ENCODE measurements around the gene MGAT1.

DNA sequence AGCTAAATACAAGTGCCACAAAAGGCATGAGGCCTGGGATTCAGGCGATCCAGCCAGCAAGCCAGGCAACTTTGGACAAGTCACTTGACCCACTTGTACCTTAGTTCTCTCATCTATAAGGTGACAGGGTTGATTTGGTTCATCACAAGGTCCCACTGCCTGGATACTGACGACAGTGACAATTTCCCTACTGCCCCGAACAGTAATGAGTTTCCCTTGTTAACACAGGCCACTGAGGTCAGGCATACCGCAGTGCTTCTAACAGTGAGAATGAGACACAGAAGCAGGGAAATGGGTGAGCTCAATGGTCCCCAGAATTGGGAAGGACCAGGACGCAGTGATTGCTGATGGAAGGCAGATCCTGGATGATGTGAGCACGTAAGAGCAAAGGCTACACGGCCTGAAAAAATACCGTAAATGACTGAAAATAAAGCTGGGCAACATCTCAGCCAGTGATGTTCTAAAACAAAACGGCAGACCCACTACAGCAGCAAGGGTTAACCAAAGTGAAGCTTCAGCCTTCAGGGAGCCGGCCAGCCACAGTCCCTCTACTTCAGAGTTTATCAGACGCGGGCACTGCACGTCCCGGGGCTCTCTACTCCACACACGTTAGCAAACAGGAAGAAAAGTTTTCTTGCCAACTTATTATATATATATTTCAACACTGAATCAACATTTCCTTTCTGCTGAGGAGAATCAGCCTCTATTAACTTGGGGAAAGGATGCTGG lies 846 bp downstream of the MGAT1 start:
- no peak for TF ChIP-seq EZH2 (IDR thresholded peaks at IDR 0.05; ENCODE audit: borderline replicate concordance, insufficient read depth, low read length, poor library complexity, severe bottlenecking)
- no peak for TF ChIP-seq EP300 (conservative IDR thresholded peaks at IDR 0.05; ENCODE audit: poor library complexity, severe bottlenecking)
- no peak for TF ChIP-seq POLR2AphosphoS5 (IDR thresholded peaks at IDR 0.05)
- TF ChIP-seq, protein P1, sequence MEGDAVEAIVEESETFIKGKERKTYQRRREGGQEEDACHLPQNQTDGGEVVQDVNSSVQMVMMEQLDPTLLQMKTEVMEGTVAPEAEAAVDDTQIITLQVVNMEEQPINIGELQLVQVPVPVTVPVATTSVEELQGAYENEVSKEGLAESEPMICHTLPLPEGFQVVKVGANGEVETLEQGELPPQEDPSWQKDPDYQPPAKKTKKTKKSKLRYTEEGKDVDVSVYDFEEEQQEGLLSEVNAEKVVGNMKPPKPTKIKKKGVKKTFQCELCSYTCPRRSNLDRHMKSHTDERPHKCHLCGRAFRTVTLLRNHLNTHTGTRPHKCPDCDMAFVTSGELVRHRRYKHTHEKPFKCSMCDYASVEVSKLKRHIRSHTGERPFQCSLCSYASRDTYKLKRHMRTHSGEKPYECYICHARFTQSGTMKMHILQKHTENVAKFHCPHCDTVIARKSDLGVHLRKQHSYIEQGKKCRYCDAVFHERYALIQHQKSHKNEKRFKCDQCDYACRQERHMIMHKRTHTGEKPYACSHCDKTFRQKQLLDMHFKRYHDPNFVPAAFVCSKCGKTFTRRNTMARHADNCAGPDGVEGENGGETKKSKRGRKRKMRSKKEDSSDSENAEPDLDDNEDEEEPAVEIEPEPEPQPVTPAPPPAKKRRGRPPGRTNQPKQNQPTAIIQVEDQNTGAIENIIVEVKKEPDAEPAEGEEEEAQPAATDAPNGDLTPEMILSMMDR (IDR thresholded peaks at IDR 0.05; ENCODE audit: poor library complexity, severe bottlenecking): no peak
- no peak for TF ChIP-seq RAD21 (conservative IDR thresholded peaks at IDR 0.05)
- no peak for TF ChIP-seq TAF1 (IDR thresholded peaks at IDR 0.05; ENCODE audit: low read depth)
- no peak for TF ChIP-seq REST (IDR thresholded peaks at IDR 0.05; ENCODE audit: borderline replicate concordance)
